Nephron progenitor cell (in vitro differentiated cells): ENCODE results near the gene ANO9.
"Not testable (repeated sequence)": the region's sequence is repeated elsewhere in the genome, so short reads cannot be mapped to it uniquely, and the experiment has no call there.

Source experiments
- DNase-seq: peaks from one replicate; pipeline ENCODE4 v3.0.0; 2021
- H3K27ac Mint-ChIP-seq: 2 replicates; pipeline ENCODE4 v1.8.0; 2021; ENCODE audit warnings: mild to moderate bottlenecking, moderate library complexity, mixed read lengths
- H3K27me3 Mint-ChIP-seq: 2 replicates; pipeline ENCODE4 v1.8.0; 2021; ENCODE audit warnings: mild to moderate bottlenecking, low read depth, mixed read lengths; ENCODE audit not compliant: poor library complexity
- H3K36me3 Mint-ChIP-seq: 2 replicates; pipeline ENCODE4 v1.8.0; 2021; ENCODE audit warnings: low read depth, mixed read lengths
- H3K4me1 Mint-ChIP-seq: 2 replicates; pipeline ENCODE4 v1.8.0; 2021; ENCODE audit warnings: mixed read lengths
- H3K4me3 Mint-ChIP-seq: 2 replicates; pipeline ENCODE4 v1.8.0; 2021; ENCODE audit warnings: mild to moderate bottlenecking, moderate library complexity, mixed read lengths
- H3K9me3 Mint-ChIP-seq: 2 replicates; pipeline ENCODE4 v1.8.0; 2021; ENCODE audit warnings: mild to moderate bottlenecking, moderate library complexity, mixed read lengths
- CTCF ChIP-seq: fragments of 200-600 bp; sonication (generic); IDR thresholded peaks from 2 replicates; pipeline ENCODE4 v1.5.0; 2021; ENCODE audit warnings: antibody characterized with exemption

ANO9 gene

DNA sequence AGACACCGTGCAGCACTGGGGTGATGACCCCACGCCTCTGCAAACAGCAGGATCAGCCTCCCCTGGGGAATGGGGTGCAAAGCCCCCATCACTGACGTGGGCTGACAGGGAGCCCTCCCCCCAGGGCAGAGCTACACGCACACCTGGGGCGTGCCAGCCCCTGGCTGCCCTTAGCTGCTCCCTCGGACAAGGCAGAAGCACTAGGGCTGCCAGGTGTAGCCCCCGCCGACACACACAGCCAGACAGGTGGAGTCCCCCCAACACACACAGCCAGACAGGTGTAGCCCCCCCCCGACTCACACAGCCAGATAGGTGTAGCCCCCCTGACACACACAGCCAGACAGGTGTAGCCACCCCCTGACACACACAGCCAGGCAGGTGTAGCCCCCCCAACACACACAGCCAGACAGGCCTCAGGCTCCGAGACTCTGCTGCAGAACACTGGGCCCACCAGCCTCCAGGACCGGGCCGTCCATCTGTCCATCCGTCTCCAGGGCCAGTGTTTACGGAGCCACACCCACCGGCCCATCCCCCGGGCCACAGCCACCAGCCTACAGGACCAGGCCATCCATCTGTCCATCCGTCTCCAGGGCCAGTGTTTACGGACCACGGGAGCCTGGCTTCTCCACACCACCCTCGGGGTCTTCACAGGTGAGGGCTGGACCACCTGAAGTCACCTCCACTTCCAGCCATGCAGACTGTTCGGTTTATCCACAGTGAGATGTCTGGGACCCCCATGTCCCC, 3.5 kb downstream of the ANO9 start:
- Mint-ChIP-seq H3K27me3 (peaks cover 3% of the 10 kb centered on the region), H3K9me3 (peaks cover 10% of the 10 kb centered on the region), H3K4me1 (peaks cover 9% of the 10 kb centered on the region), H3K36me3 (no peaks in the 10 kb centered on the region), H3K27ac (no peak overlapping the region), H3K4me3 (no peak overlapping the region)
- no peak for TF ChIP-seq CTCF
- no peak for DNase-seq

GRCh38 chr11:437228-437870, 4.5 kb downstream of the ANO9 start:
- Mint-ChIP-seq H3K36me3 (no peaks in the 10 kb centered on the region), H3K4me3 (no peak overlapping the region), H3K9me3 (peaks cover 10% of the 10 kb centered on the region), H3K27me3 (peaks cover 6% of the 10 kb centered on the region), H3K27ac (no peak overlapping the region), H3K4me1 (peaks cover 9% of the 10 kb centered on the region)
- no peak for TF ChIP-seq CTCF
- DNase-seq = no peak

DNA sequence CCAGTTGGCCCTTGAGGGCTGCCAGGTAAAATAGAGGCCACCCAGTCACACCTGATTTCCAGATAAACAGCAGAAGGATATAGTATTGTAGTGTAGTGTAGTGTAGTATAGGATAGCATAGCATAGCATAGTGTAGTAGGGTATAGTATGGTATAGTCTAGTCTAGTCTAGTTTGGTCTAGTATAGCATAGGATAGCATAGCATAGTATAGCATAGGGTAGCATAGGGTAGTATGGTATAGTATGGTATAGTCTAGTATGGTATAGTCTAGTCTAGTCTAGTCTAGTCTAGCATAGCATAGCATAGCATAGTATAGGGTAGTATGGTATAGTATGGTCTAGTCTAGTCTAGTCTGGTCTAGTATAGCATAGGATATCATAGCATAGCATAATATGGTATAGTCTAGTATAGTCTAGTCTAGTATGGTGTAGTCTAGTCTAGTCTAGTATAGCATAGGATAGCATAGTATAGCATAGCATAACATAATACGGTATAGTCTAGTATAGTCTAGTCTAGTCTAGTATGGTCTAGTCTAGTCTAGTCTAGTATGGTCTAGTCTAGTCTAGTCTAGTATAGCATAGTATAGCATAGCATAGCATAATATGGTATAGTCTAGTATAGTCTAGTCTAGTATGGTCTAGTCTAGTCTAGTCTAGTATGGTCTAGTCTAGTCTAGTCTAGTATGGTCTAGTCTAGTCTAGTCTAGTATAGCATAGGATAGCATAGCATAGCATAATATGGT, 6.6 kb downstream of the ANO9 start:
- DNase-seq, H3K4me3 Mint-ChIP-seq, H3K36me3 Mint-ChIP-seq, H3K4me1 Mint-ChIP-seq, H3K27ac Mint-ChIP-seq, H3K27me3 Mint-ChIP-seq: not testable (repeated sequence)
- H3K9me3 Mint-ChIP-seq = peaks cover 10% of the 10 kb centered on the region

DNA sequence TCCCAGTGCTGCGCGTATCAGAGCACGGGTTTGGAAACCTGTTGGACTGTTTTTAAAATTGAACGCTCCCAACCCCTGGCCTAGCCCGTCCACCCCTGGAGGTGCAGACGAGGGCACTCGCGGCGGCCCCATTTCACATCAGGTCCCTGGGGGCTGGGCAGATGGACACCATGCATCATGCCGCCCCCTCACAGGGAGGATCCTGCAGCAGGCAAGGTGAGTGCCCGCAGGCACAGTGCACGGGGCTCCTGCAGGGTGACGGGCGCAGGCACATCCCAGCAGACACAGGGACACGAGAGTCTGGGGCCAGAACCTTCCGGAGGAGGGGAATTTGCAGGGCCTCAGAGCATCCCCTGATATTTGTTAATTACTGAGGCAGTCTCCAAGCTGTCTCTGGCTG, 7.3 kb downstream of the ANO9 start:
- Mint-ChIP-seq H3K4me1 (peaks cover under 1% of the 10 kb centered on the region), H3K4me3 (no peak overlapping the region), H3K27me3 (peaks cover 6% of the 10 kb centered on the region), H3K36me3 (no peaks in the 10 kb centered on the region), H3K27ac (no peak overlapping the region), H3K9me3 (peaks cover 10% of the 10 kb centered on the region)
- DNase-seq = no peak
- TF ChIP-seq CTCF = no peak

- Mint-ChIP-seq H3K4me1 (peaks cover 3% of the 10 kb centered on the region), H3K27me3 (peaks cover 6% of the 10 kb centered on the region), H3K4me3 (no peak overlapping the region), H3K9me3 (peaks cover 10% of the 10 kb centered on the region), H3K36me3 (no peaks in the 10 kb centered on the region), H3K27ac (no peak overlapping the region)
- no peak for TF ChIP-seq CTCF
- DNase-seq = no peak
Observed at GRCh38 chr11:433641-434040, 8.2 kb downstream of the ANO9 start.

DNA sequence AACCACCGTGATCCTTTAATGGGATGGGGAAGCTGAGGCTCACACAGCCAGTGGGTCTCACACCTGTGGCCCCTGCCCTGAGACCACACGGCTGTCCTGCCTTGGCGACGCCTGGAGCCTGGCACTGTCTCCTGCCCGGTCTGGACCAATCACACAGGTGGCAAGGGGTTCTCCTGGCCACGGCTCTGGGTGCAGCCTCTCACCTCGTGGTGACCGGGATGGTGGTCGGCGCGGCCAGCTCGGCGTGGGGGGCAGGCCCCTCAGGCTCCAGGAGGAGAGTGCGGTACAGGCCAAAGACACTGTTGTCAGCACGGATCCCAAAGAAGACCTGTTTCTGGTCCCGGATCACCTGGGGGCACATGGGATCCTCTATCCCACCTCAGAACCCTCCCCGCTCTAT, 8.7 kb downstream of the ANO9 start:
- no peak overlapping the region for H3K4me3 Mint-ChIP-seq
- no peaks in the 10 kb centered on the region for H3K36me3 Mint-ChIP-seq
- peaks cover 3% of the 10 kb centered on the region for H3K4me1 Mint-ChIP-seq
- no peak for TF ChIP-seq CTCF
- peaks cover 6% of the 10 kb centered on the region for H3K27me3 Mint-ChIP-seq
- no peak overlapping the region for H3K27ac Mint-ChIP-seq
- peaks cover 10% of the 10 kb centered on the region for H3K9me3 Mint-ChIP-seq
- no peak for DNase-seq
